ENCODE data around the gene SON.
A peak's percentile ranks its signal among the peaks of the same experiment; 100 is the strongest.

Gene SON

GRCh38 chr21:33541756-33542639 lies 840 bp upstream of the SON start, which contains the start of gene GART:
Gene GART, minus strand, starts transcription at chr21:33542117. Its CDS starts 2,802 bp downstream, at chr21:33539315.
- intact Hi-C loops (cut with DNase I), result loop anchor here (2.0 to 5.0 kb wide), 3 partner anchors 45 to 61 kb away; partner anchors contain the start of genes DNAJC28 and DONSON
- peak; percentile 65 to 97 (median 80) for DNase-seq

DNA sequence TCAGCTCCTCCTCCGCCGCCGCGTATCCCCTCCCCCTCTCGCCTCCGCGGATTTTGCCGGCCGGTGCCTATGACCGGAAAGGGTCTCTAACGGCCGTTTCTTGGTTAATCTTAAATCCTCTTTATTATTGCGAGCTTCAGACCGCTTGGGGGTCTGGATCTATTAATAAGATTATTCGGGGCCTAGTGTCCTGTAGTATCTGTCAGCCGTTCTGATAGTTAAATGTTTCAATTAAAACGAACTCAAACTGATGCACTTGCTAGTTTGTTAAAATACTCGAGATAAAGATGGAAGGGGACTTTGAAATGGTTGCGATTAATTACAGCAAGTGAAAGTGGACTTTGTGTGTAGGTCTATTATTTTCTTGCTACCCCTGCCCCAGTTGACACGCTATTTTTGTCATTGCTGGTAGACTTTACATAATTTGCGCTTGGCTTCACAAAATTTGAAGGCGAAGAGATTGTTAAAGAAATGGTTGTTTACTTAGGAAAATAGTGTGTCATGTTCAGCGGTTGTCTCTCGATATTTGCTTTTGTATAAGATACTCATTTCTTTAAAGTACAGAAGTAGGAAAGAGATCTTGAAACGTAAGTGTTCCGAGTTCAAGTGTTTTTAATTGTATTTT lies 779 bp downstream of the SON start:
- intact Hi-C loops (cut with DNase I), result loop anchor here (2.0 to 5.0 kb wide), 3 partner anchors 44 to 63 kb away; partner anchors contain the start of genes DNAJC28 and DONSON
- DNase-seq, result peak in 8 of 10 donors; percentile 40 to 93 (median 63)

- intact Hi-C loops (cut with DNase I), result loop anchor here (5.0 kb wide), 2 partner anchors 43 to 52 kb away; partner anchors contain the start of genes DNAJC28 and DONSON
Observed at GRCh38 chr21:33544451-33545195, 1.8 kb downstream of the SON start.

DNA sequence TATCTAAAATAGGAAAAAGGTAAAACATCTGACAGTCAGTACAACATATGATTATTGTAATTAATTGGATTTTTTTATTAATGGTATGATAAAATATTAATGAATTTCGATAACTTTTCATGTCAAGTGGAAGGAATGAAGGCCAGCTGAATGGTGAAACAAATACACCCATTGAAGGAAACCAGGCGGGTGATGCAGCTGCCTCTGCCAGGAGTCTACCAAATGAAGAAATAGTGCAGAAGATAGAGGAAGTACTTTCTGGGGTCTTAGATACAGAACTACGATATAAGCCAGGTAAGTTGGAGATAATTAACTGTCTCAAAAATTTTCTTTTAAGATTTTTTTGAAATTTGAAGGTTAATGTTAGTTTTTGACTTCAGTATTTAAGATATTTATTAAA lies 3.2 kb downstream of the SON start:
- DNase-seq, result no peak
- intact Hi-C loops (cut with DNase I), result no loop called here

More at GRCh38 chr21:33544451-33545195, 1.8 kb downstream of the SON start:
- DNase-seq, result no peak

GRCh38 chr21:33549848-33550771 lies 7.3 kb downstream of the SON start:
- intact Hi-C loops (cut with DNase I), result no loop called here
- peak in 1 of 10 donors; percentile 75 for DNase-seq

- intact Hi-C loops (cut with DNase I), result no loop called here
- DNase-seq, result peak in 1 of 10 donors; percentile 83
Observed at GRCh38 chr21:33550772-33551660, 8.2 kb downstream of the SON start.

- intact Hi-C loops (cut with DNase I), result no loop called here
- DNase-seq, result no peak
Observed at GRCh38 chr21:33551664-33552063, 8.8 kb downstream of the SON start.

GRCh38 chr21:33552093-33552998 lies 9.5 kb downstream of the SON start:
- intact Hi-C loops (cut with DNase I), result no loop called here
- DNase-seq, result peak in 1 of 10 donors; percentile 59

DNA sequence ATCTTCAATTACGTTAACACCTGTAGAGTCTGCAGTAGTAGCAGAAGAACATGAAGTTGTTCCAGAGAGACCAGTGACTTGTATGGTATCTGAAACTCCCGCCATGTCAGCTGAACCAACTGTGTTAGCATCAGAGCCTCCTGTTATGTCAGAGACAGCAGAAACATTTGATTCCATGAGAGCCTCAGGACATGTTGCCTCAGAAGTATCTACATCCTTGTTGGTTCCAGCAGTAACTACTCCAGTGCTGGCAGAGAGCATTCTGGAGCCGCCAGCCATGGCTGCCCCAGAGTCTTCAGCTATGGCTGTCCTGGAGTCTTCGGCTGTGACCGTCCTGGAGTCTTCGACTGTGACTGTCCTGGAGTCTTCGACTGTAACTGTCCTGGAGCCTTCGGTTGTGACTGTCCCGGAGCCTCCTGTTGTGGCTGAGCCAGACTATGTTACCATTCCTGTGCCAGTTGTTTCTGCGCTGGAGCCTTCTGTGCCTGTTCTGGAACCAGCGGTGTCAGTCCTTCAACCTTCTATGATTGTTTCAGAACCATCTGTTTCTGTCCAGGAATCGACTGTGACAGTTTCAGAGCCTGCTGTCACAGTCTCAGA lies 10.3 kb downstream of the SON start:
- intact Hi-C loops (cut with DNase I), result no loop called here
- DNase-seq, result peak in 1 of 10 donors; percentile 67

- intact Hi-C loops (cut with DNase I), result no loop called here
Observed at GRCh38 chr21:33554236-33554981, 11.6 kb downstream of the SON start.

GRCh38 chr21:33554982-33555344 lies 12.1 kb downstream of the SON start:
- DNase-seq, result peak in 1 of 10 donors; percentile 58
- intact Hi-C loops (cut with DNase I), result no loop called here

More at GRCh38 chr21:33554236-33554981, 11.6 kb downstream of the SON start:
- DNase-seq, result no peak

- intact Hi-C loops (cut with DNase I), result no loop called here
- DNase-seq, result peak in 1 of 10 donors; percentile 54
Observed at GRCh38 chr21:33557447-33557846, 14.6 kb downstream of the SON start.

DNA sequence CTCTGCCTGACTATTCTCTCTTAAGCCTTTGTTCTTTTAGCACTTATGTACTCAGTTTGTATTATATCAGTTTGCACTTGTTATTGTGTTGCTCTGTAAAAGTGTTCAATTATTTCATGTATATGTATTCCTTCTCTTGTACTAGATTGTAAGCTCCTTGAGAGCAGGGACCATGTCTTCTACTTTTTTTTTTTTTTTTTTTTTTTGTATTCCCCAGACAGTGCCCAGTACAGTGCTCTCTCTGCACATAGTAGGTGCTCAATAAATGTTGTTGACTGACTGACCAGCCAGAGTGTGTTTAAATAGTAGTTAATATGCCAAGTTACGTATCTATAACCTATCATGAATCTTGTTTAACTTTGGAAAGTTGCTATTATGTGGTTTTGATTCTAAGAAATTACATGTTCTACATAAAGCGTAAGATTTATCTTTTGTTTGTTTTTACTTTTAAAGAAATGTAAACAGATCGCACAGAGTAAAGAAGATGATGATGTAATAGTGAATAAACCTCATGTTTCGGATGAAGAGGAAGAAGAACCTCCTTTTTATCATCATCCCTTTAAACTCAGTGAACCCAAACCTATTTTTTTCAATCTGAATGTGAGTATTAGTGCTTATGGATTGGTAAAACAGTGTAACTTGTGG lies 16.1 kb downstream of the SON start:
- no peak for DNase-seq
- intact Hi-C loops (cut with DNase I), result no loop called here

DNA sequence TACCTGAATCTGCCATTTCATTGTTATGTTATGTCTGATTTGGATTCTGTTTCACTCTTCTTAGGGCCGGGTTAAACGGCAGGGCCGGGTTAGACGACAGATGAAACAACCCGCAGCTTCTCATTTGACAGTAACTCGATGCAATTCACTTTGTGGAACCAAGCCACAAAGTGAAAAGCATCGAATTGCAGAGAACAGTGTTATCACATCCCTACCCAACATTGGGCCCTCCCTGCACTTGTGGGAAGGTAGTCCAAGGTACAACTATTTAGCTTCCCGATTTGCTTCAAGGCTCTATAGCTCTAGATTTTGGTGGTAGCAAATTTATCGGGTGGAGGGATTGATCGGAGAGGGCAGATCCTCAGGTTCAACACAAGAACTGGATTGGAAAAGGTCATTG lies 17.0 kb downstream of the SON start:
- intact Hi-C loops (cut with DNase I), result no loop called here

GRCh38 chr21:33560965-33561364 lies 18.1 kb downstream of the SON start:
- no peak for DNase-seq
- intact Hi-C loops (cut with DNase I), result no loop called here

More for the DNA sequence above, 17.0 kb downstream of the SON start:
- no peak for DNase-seq

DNA sequence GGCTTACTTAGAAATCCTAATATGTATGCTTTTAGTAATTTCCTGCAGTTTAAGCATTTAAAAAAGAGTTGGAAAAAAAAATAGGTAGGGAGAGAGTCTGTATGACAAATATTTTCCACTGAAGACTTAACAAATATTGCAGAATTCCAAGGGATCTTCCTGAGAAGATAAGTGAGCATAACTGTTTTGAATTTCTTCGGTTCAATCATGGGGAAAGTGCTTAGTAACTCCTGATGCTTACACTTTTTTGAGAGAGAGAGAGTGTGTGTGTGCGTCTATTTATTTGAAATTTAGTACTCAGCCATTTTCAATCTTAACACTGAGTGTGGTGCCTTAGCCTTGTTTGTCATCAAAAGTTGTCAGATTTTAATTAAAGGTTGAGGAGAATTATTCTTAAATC lies 18.5 kb downstream of the SON start:
- DNase-seq, result no peak
- intact Hi-C loops (cut with DNase I), result no loop called here
